NCI-H748 (cell line): ENCODE results near the gene EIPR1.

Source experiments
- DNase-seq: peaks from one replicate; lab custom pipeline; 2025; ENCODE audit not compliant: unreplicated experiment; lab: John Stamatoyannopoulos, UW

The EIPR1 gene

DNA sequence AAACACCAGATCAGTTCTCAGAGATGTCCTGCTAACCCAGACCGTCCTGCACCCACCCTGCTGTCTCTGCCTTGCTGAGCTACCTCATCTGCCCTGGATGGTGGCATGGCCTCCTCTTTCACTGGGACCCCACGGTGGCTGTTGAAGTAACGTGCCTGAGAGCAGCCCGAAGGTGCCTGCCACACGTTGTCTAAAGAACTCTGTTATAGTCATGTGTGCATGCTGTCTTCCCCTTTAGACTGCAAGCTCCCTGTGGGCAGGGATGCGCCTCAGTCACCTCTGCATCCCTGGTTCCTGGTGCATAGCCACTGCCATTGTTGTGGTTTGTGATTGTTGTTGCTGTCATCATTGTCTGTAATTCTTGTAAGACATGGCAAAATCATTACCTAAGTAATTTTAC, 235.9 kb downstream of the EIPR1 start:
- DNase-seq: no peak

DNA sequence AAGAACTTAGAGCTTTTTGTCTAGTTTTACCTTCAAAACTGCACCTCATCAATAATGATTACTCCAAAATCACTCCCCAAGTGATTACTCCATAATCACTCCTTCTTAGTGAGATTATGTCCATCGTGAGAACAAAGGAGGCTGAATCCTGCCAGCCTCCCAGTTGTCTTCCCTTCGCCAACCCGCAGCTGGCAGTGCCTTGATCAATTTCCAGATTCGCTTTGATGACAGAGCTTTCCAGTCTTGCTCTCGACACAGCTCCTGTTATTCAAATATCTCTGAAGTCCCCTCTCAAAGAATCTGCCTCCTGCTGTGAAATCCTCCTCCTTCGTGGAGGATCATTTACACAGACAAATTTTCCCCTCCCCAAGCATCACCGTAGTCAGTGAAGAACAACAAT, 237.7 kb downstream of the EIPR1 start:
- DNase-seq: no peak
